H9 (cell line): ENCODE data around the gene ABR. TPM values are rescaled to one million over a fixed set of nuclear protein-coding genes. Genes with fewer than 3 reads are reported as not detected.

Source experiments
- DNase-seq: peaks from one replicate; pipeline ENCODE4 v3.0.0-alpha.2; 2017
- H2AFZ ChIP-seq: one replicate; pipeline ENCODE4 v1.6.1; 2013; ENCODE audit warnings: mild to moderate bottlenecking, low read length, control low read depth, moderate library complexity
- H2AK5ac ChIP-seq: 2 replicates; pipeline ENCODE4 v1.6.1; 2013; ENCODE audit warnings: low read length, control low read depth, mixed read lengths; ENCODE audit not compliant: insufficient read length
- H2BK120ac ChIP-seq: one replicate; pipeline ENCODE4 v1.6.1; 2013; ENCODE audit warnings: low read depth, mild to moderate bottlenecking, low read length, control low read depth, inconsistent platforms; ENCODE audit not compliant: poor library complexity, severe bottlenecking
- H2BK12ac ChIP-seq: 2 replicates; pipeline ENCODE4 v1.6.1; 2013; ENCODE audit warnings: low read length, control low read depth, mixed read lengths, low read depth; ENCODE audit not compliant: insufficient read length
- H2BK15ac ChIP-seq: 2 replicates; pipeline ENCODE4 v1.6.1; 2013; ENCODE audit warnings: low read depth, low read length, control low read depth
- H2BK20ac ChIP-seq: one replicate; pipeline ENCODE4 v1.6.1; 2013; ENCODE audit warnings: low read depth, mild to moderate bottlenecking, low read length, control low read depth, inconsistent platforms; ENCODE audit not compliant: poor library complexity, severe bottlenecking
- H2BK5ac ChIP-seq: 2 replicates; pipeline ENCODE4 v1.6.1; 2013; ENCODE audit warnings: low read length, control low read depth, mixed read lengths; ENCODE audit not compliant: insufficient read length
- H3K14ac ChIP-seq: 2 replicates; pipeline ENCODE4 v1.6.1; 2013; ENCODE audit warnings: low read length, control low read depth; ENCODE audit not compliant: insufficient read depth
- H3K18ac ChIP-seq: 2 replicates; pipeline ENCODE4 v1.6.1; 2013; ENCODE audit warnings: low read depth, mild to moderate bottlenecking, mixed read lengths, low read length, control low read depth; ENCODE audit not compliant: insufficient read length
- H3K23ac ChIP-seq: 2 replicates; pipeline ENCODE4 v1.6.1; 2013; ENCODE audit warnings: low read length, control low read depth, mixed read lengths, low read depth; ENCODE audit not compliant: insufficient read length
- H3K23me2 ChIP-seq: 2 replicates; pipeline ENCODE4 v1.6.1; 2013; ENCODE audit warnings: low read depth, mild to moderate bottlenecking, mixed read lengths, low read length, control low read depth; ENCODE audit not compliant: insufficient read length, poor library complexity, severe bottlenecking
- H3K27ac ChIP-seq: 2 replicates; pipeline ENCODE4 v1.5.1; 2013; ENCODE audit warnings: low read length, control low read depth, mixed read lengths, low read depth; ENCODE audit not compliant: insufficient read length
- H3K27me3 ChIP-seq: 2 replicates; pipeline ENCODE4 v1.6.1; 2013; ENCODE audit warnings: low read length, control low read depth, inconsistent platforms; ENCODE audit not compliant: insufficient read depth
- H3K4ac ChIP-seq: 2 replicates; pipeline ENCODE4 v1.6.1; 2013; ENCODE audit warnings: low read depth, mild to moderate bottlenecking, control low read depth, inconsistent platforms, low read length, moderate library complexity
- H3K4me1 ChIP-seq: 2 replicates; pipeline ENCODE4 v1.6.1; 2013; ENCODE audit warnings: low read length, control low read depth, inconsistent platforms; ENCODE audit not compliant: insufficient read depth
- H3K4me2 ChIP-seq: 2 replicates; pipeline ENCODE4 v1.6.1; 2013; ENCODE audit warnings: low read length, control low read depth, mixed read lengths; ENCODE audit not compliant: insufficient read length, insufficient read depth
- H3K56ac ChIP-seq: 2 replicates; pipeline ENCODE4 v1.6.1; 2013; ENCODE audit warnings: low read depth, mild to moderate bottlenecking, mixed read lengths, low read length, control low read depth; ENCODE audit not compliant: insufficient read length
- H3K79me1 ChIP-seq: 2 replicates; pipeline ENCODE4 v1.6.1; 2013; ENCODE audit warnings: low read depth, mild to moderate bottlenecking, moderate library complexity, low read length, control low read depth, inconsistent platforms; ENCODE audit not compliant: insufficient read depth, poor library complexity, severe bottlenecking
- H3K79me2 ChIP-seq: 2 replicates; pipeline ENCODE4 v1.6.1; 2013; ENCODE audit warnings: low read length, control low read depth, inconsistent platforms; ENCODE audit not compliant: insufficient read depth
- H3K9ac ChIP-seq: 2 replicates; pipeline ENCODE4 v1.6.1; 2013; ENCODE audit warnings: low read length, control low read depth, mixed read lengths; ENCODE audit not compliant: insufficient read length; ENCODE audit errors: extremely low read depth
- H3K9me3 ChIP-seq: one replicate; pipeline ENCODE4 v1.6.1; 2013; ENCODE audit warnings: low read depth, low read length, inconsistent platforms; ENCODE audit not compliant: control insufficient read depth
- H3T11ph ChIP-seq: one replicate; pipeline ENCODE4 v1.6.1; 2013; ENCODE audit warnings: mild to moderate bottlenecking, low read length, control low read depth, inconsistent platforms
- H4K20me1 ChIP-seq: one replicate; pipeline ENCODE4 v1.6.1; 2013; ENCODE audit not compliant: control insufficient read depth, insufficient read length, insufficient read depth
- H4K5ac ChIP-seq: 2 replicates; pipeline ENCODE4 v1.6.1; 2013; ENCODE audit warnings: low read depth, mild to moderate bottlenecking, mixed read lengths, low read length, control low read depth; ENCODE audit not compliant: insufficient read length
- H4K8ac ChIP-seq: replicated peaks from 2 replicates; pipeline ENCODE4 v1.6.1; 2013; ENCODE audit warnings: low read length, control low read depth, mixed read lengths, low read depth; ENCODE audit not compliant: insufficient read length
- H4K91ac ChIP-seq: 2 replicates; pipeline ENCODE4 v1.6.1; 2013; ENCODE audit warnings: low read depth, mild to moderate bottlenecking, moderate library complexity, mixed read lengths, low read length, control low read depth; ENCODE audit not compliant: insufficient read length
- H3K27ac Mint-ChIP-seq, 3 experiments: 2 replicates in 2 of 3; 3 replicates in 1 of 3; pipeline ENCODE4 v1.8.0; 2020 to 2021; ENCODE audit warnings: mixed read lengths in 3 of 3, mild to moderate bottlenecking in 1 of 3, moderate library complexity in 1 of 3
- H3K27me3 Mint-ChIP-seq: 2 replicates; pipeline ENCODE4 v1.8.0; 2021; ENCODE audit warnings: low read depth, mild to moderate bottlenecking, moderate library complexity, mixed read lengths
- H3K36me3 Mint-ChIP-seq, 3 experiments: 2 replicates in 2 of 3; 3 replicates in 1 of 3; pipeline ENCODE4 v1.8.0; 2020 to 2021; ENCODE audit warnings: low read depth in 3 of 3, mixed read lengths in 3 of 3; ENCODE audit not compliant: insufficient read depth in 1 of 3
- H3K4me1 Mint-ChIP-seq, 2 experiments: 2 replicates each; pipeline ENCODE4 v1.8.0; 2020; ENCODE audit warnings: mixed read lengths in 2 of 2
- H3K4me3 Mint-ChIP-seq, 2 experiments: 2 replicates in 1 of 2; 3 replicates in 1 of 2; pipeline ENCODE4 v1.8.0; 2020 to 2021; ENCODE audit warnings: mild to moderate bottlenecking in 2 of 2, mixed read lengths in 2 of 2, moderate library complexity in 1 of 2
- H3K9me3 Mint-ChIP-seq, 2 experiments: 2 replicates in 1 of 2; 3 replicates in 1 of 2; pipeline ENCODE4 v1.8.0; 2020; ENCODE audit warnings: mild to moderate bottlenecking in 2 of 2, mixed read lengths in 2 of 2, moderate library complexity in 1 of 2
- WGBS: extraction: QIAGEN DNeasy Blood & Tissue Kit; methylation state at CpG from one replicate; pipeline ENCODE4 v1.1.7; 2013; ENCODE audit warnings: missing lambda C conversion rate, low lambda C conversion rate, mixed read lengths; ENCODE audit not compliant: insufficient read length; ENCODE audit errors: extremely low coverage; 5-methylcytosine and 5-hydroxymethylcytosine counted together
- total RNA-seq: library from RNA; stranded (reverse); gene quantifications from 2 replicates; pipeline ENCODE4 v1.2.1, GENCODE V29; 2021
- TF ChIP-seq, protein P1 (sequence below): fragments of 200-600 bp; sonication (generic); conservative IDR thresholded peaks from 3 replicates; pipeline ENCODE4 v1.8.0; 2021; ENCODE audit warnings: antibody characterized with exemption, mild to moderate bottlenecking

ABR gene
- total RNA-seq, 1 experiment from 2014 or later, result 34.7 TPM

DNA sequence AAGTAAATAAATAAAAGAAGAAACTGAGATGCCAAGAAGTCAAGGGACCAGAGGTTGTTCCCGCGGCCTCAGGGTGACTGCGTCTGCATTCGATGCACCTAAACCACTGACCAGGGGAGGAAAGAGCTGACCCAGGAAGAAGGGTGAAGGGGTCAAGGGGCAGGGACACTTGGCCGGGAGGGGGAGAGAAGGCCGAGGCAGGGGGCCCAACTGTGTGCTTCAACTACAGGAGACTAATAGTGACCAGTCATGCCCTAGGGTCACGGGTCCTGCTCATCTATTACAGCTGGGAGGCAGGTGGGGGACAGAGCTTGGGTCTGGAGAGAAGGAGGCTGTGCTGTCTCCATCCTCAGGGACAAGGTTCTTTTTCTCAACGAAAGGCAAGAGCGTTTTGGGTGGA is 138.0 kb downstream of the ABR start:
- Mint-ChIP-seq H3K4me1 (peaks cover 8 to 25% of the 10 kb centered on the region in 2 experiments; a peak in 3 of 4 replicates), H3K9me3 (no peaks in the 10 kb centered on the region), H3K27me3 (no peaks in the 10 kb centered on the region; the same call in 1 of the 2 replicates), H3K36me3 (peaks cover 2 to 12% (median 3%) of the 10 kb centered on the region in 3 experiments; a peak in 6 of 7 replicates), H3K27ac (no peak overlapping the region), H3K4me3 (no peak overlapping the region)
- Histone ChIP-seq H3K9me3 (no peaks in the 10 kb centered on the region), H2BK12ac (no peak overlapping the region), H3K4ac (no peak overlapping the region), H2AK5ac (no peak overlapping the region), H3K27me3 (no peaks in the 10 kb centered on the region), H3T11ph (no peak overlapping the region), H3K27ac (no peak overlapping the region), H2BK15ac (no peak overlapping the region), H4K5ac (no peak overlapping the region), H3K14ac (no peak overlapping the region), H2BK120ac (no peak overlapping the region), H2AFZ (no peak overlapping the region), H3K79me2 (no peaks in the 10 kb centered on the region), H3K23ac (no peak overlapping the region), H3K79me1 (no peaks in the 10 kb centered on the region), H3K56ac (no peak overlapping the region), H3K4me2 (no peak overlapping the region), H4K8ac (no peak overlapping the region), H3K4me1 (no peaks in the 10 kb centered on the region; the same call in 1 of the 2 replicates), H3K18ac (no peak overlapping the region), H2BK20ac (no peak overlapping the region), H4K91ac (no peak overlapping the region), H3K23me2 (no peaks in the 10 kb centered on the region), H4K20me1 (no peaks in the 10 kb centered on the region), H2BK5ac (no peak overlapping the region), H3K9ac (no peak overlapping the region)
- TF ChIP-seq, protein P1, sequence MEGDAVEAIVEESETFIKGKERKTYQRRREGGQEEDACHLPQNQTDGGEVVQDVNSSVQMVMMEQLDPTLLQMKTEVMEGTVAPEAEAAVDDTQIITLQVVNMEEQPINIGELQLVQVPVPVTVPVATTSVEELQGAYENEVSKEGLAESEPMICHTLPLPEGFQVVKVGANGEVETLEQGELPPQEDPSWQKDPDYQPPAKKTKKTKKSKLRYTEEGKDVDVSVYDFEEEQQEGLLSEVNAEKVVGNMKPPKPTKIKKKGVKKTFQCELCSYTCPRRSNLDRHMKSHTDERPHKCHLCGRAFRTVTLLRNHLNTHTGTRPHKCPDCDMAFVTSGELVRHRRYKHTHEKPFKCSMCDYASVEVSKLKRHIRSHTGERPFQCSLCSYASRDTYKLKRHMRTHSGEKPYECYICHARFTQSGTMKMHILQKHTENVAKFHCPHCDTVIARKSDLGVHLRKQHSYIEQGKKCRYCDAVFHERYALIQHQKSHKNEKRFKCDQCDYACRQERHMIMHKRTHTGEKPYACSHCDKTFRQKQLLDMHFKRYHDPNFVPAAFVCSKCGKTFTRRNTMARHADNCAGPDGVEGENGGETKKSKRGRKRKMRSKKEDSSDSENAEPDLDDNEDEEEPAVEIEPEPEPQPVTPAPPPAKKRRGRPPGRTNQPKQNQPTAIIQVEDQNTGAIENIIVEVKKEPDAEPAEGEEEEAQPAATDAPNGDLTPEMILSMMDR, result no peak
- no peak for DNase-seq
- WGBS, result no CpG with 5 or more reads among the region's 9 CpGs
